Calu3 (cell line): ENCODE data around the gene A2ML1. TPM values are rescaled to one million over a fixed set of nuclear protein-coding genes. Genes with fewer than 3 reads are reported as not detected.

ENCODE experiments used
- BruUV-seq: library from RNA; stranded (reverse); fragments of 400-500 nt; replicated peaks from 2 replicates; lab custom pipeline; 2021; lab: Mats Ljungman, UMichigan
- CTCF ChIA-PET: fragments of 300-600 bp; sonication (Branson Sonifier 250); formaldehyde crosslinking; loops from one replicate; lab custom pipeline; 2022; ENCODE audit warnings: antibody characterized with exemption; lab: Charles Lee
- DNase-seq: peaks from one replicate; pipeline ENCODE4 v3.0.0; 2022
- H3K27ac Mint-ChIP-seq: one replicate; pipeline ENCODE4 v1.8.0; 2022; ENCODE audit warnings: mixed read lengths; ENCODE audit not compliant: unreplicated experiment
- H3K27me3 Mint-ChIP-seq: one replicate; pipeline ENCODE4 v1.8.0; 2022; ENCODE audit warnings: mixed read lengths; ENCODE audit not compliant: unreplicated experiment
- H3K36me3 Mint-ChIP-seq: one replicate; pipeline ENCODE4 v1.8.0; 2022; ENCODE audit warnings: mild to moderate bottlenecking, moderate library complexity, mixed read lengths; ENCODE audit not compliant: insufficient read depth, unreplicated experiment
- H3K4me1 Mint-ChIP-seq: one replicate; pipeline ENCODE4 v1.8.0; 2022; ENCODE audit warnings: mild to moderate bottlenecking, low read depth, mixed read lengths; ENCODE audit not compliant: unreplicated experiment
- H3K4me3 Mint-ChIP-seq: one replicate; pipeline ENCODE4 v1.8.0; 2022; ENCODE audit warnings: mild to moderate bottlenecking, low read depth, moderate library complexity, mixed read lengths; ENCODE audit not compliant: unreplicated experiment
- H3K9me3 Mint-ChIP-seq: one replicate; pipeline ENCODE4 v1.8.0; 2022; ENCODE audit warnings: low read depth, mixed read lengths; ENCODE audit not compliant: unreplicated experiment
- intact Hi-C: fragments of 100-400 bp; cut with micrococcal nuclease; formaldehyde crosslinking; loops from one replicate; pipeline ENCODE4 v1.10.0; 2022; ENCODE audit not compliant: unreplicated experiment
- total RNA-seq: library from RNA; stranded (reverse); gene quantifications from 2 replicates; pipeline ENCODE4 v1.2.3, GENCODE V29; 2022
- TF ChIP-seq, protein P1 (sequence below): fragments of 200-600 bp; IDR thresholded peaks from one replicate; pipeline ENCODE4 v1.8.0; 2022; ENCODE audit warnings: antibody characterized with exemption; ENCODE audit not compliant: unreplicated experiment

The A2ML1 gene
- total RNA-seq, 1 experiment from 2014 or later: 0.42 TPM

DNA sequence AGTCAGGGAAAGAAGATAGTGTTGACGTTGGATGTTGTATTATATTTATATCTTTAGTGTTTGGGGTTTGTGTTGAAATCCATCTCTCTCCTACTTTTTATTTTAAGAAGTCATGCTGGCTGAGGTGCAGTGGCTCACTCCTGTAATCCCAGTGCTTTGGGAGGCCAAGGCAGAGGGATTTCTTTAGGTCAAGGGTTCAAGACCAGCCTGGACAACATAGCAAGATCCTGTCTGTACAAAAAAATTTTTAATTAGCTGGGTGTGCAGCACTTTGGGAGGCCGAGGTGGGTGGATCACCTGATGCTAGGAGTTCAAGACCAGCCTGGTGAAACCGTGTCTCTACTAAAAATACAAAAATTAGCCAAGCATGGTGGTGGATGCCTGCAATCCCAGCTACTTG lies 23.9 kb downstream of the A2ML1 start:
- no peak overlapping the region for H3K4me3 Mint-ChIP-seq
- intact Hi-C loops: no loop called here
- no peaks in the 10 kb centered on the region for H3K27me3 Mint-ChIP-seq
- H3K36me3 Mint-ChIP-seq: no peaks in the 10 kb centered on the region
- H3K4me1 Mint-ChIP-seq: peaks cover 7% of the 10 kb centered on the region
- H3K27ac Mint-ChIP-seq: no peak overlapping the region
- no peaks in the 10 kb centered on the region for H3K9me3 Mint-ChIP-seq
- CTCF ChIA-PET: no interaction called here
- TF ChIP-seq, protein P1, sequence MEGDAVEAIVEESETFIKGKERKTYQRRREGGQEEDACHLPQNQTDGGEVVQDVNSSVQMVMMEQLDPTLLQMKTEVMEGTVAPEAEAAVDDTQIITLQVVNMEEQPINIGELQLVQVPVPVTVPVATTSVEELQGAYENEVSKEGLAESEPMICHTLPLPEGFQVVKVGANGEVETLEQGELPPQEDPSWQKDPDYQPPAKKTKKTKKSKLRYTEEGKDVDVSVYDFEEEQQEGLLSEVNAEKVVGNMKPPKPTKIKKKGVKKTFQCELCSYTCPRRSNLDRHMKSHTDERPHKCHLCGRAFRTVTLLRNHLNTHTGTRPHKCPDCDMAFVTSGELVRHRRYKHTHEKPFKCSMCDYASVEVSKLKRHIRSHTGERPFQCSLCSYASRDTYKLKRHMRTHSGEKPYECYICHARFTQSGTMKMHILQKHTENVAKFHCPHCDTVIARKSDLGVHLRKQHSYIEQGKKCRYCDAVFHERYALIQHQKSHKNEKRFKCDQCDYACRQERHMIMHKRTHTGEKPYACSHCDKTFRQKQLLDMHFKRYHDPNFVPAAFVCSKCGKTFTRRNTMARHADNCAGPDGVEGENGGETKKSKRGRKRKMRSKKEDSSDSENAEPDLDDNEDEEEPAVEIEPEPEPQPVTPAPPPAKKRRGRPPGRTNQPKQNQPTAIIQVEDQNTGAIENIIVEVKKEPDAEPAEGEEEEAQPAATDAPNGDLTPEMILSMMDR: no peak
- DNase-seq: no peak
- no TSS peak for BruUV-seq

DNA sequence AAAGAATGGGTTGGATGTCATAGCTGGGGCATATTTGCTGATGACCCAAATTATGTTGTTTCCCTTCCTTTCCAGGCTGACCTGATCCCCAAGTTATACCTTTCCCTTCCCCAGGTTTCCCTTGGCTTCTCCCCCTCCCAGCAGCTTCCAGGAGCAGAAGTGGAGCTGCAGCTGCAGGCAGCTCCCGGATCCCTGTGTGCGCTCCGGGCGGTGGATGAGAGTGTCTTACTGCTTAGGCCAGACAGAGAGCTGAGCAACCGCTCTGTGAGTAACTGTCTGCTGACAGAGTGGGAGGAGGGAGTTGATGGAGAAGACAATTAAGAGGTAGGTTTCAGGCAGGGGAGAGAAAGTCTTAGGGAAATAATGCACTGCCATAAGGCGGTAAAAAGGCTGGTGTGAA lies 25.0 kb downstream of the A2ML1 start:
- Mint-ChIP-seq H3K4me1 (peaks cover 7% of the 10 kb centered on the region), H3K9me3 (no peaks in the 10 kb centered on the region), H3K36me3 (no peaks in the 10 kb centered on the region), H3K4me3 (no peak overlapping the region), H3K27me3 (no peaks in the 10 kb centered on the region), H3K27ac (no peak overlapping the region)
- DNase-seq: no peak
- CTCF ChIA-PET: no interaction called here
- intact Hi-C loops: no loop called here
- TF ChIP-seq, protein P1: no peak
- BruUV-seq: no TSS peak

DNA sequence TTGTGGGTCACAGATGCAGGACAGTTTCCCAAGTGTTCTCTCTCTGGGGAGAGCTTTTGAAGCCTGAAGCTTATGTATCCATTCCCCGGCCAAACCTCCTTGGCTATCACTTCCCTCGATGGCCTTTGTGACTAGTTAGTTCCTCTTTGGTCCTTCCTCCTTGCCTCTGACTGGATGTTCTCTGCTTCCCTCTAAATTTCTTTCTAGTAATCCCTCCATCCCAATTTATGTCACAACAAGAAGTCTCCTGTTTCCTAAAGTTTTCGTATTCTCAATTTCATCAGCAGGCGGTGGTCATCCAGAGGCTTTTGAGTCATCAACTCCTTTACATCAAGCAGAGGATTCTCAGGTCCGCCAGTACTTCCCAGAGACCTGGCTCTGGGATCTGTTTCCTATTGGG lies 27.5 kb downstream of the A2ML1 start:
- no peak overlapping the region for H3K27ac Mint-ChIP-seq
- intact Hi-C loops: no loop called here
- no peak for DNase-seq
- CTCF ChIA-PET: no interaction called here
- TF ChIP-seq, protein P1: no peak
- H3K9me3 Mint-ChIP-seq: no peaks in the 10 kb centered on the region
- BruUV-seq: no TSS peak
- peaks cover under 1% of the 10 kb centered on the region for H3K4me1 Mint-ChIP-seq
- no peaks in the 10 kb centered on the region for H3K36me3 Mint-ChIP-seq
- H3K27me3 Mint-ChIP-seq: no peaks in the 10 kb centered on the region
- H3K4me3 Mint-ChIP-seq: no peak overlapping the region

DNA sequence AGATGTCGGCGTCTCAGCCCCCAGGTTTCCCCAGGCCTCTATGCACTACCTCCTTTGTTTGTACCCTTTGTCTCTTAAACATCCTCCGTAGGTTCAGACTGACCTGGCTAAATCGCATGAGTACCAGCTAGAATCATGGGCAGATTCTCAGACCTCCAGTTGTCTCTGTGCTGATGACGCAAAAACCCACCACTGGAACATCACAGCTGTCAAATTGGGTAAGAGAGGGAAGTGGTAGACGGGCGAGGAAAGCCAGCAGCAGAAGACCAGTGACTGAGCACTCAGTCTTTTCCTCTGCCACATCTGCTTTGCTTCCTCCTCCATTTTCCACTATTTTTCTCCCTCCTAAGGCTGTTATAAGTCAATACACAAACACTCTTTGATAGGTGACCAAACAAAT lies 29.7 kb downstream of the A2ML1 start:
- intact Hi-C loops: no loop called here
- Mint-ChIP-seq H3K27me3 (no peaks in the 10 kb centered on the region), H3K36me3 (no peaks in the 10 kb centered on the region), H3K4me3 (no peak overlapping the region), H3K9me3 (no peaks in the 10 kb centered on the region), H3K4me1 (no peaks in the 10 kb centered on the region), H3K27ac (no peak overlapping the region)
- CTCF ChIA-PET: no interaction called here
- TF ChIP-seq, protein P1: no peak
- DNase-seq: no peak
- BruUV-seq: no TSS peak
